ENCODE measurements around the gene NRN1L.

Gene NRN1L

GRCh38 chr16:67917140-67917851 is 32.6 kb downstream of the NRN1L start:
- no peak overlapping the region for H3K4me3 ChIP-seq (ENCODE audit: low read length)
- H3K4me1 ChIP-seq (ENCODE audit: control insufficient read depth, insufficient read depth, low read length): peaks cover 15% of the 10 kb centered on the region
- H3K27ac ChIP-seq (ENCODE audit: low read depth, low read length): peak overlapping the region; percentile 65
- no peaks in the 10 kb centered on the region for H3K27me3 ChIP-seq (ENCODE audit: control insufficient read depth, insufficient read depth, low read length)
- H3K36me3 ChIP-seq (ENCODE audit: control insufficient read depth, insufficient read depth, low read length): peaks cover 4% of the 10 kb centered on the region
- H3K9ac ChIP-seq (ENCODE audit: low read length): no peak overlapping the region

- Histone ChIP-seq H3K27me3 (ENCODE audit: control insufficient read depth, insufficient read depth, low read length) (no peaks in the 10 kb centered on the region), H3K4me3 (ENCODE audit: low read length) (no peak overlapping the region), H3K4me1 (ENCODE audit: control insufficient read depth, insufficient read depth, low read length) (peaks cover 15% of the 10 kb centered on the region), H3K36me3 (ENCODE audit: control insufficient read depth, insufficient read depth, low read length) (peaks cover 4% of the 10 kb centered on the region), H3K9ac (ENCODE audit: low read length) (no peak overlapping the region), H3K27ac (ENCODE audit: low read depth, low read length) (peak overlapping the region; percentile 65)
Observed at GRCh38 chr16:67917852-67918236, 33.2 kb downstream of the NRN1L start.

- Histone ChIP-seq H3K27ac (ENCODE audit: low read depth, low read length) (no peak overlapping the region), H3K9ac (ENCODE audit: low read length) (no peak overlapping the region), H3K4me1 (ENCODE audit: control insufficient read depth, insufficient read depth, low read length) (peaks cover 15% of the 10 kb centered on the region), H3K36me3 (ENCODE audit: control insufficient read depth, insufficient read depth, low read length) (peaks cover 6% of the 10 kb centered on the region), H3K4me3 (ENCODE audit: low read length) (no peak overlapping the region), H3K27me3 (ENCODE audit: control insufficient read depth, insufficient read depth, low read length) (no peaks in the 10 kb centered on the region)
Observed at GRCh38 chr16:67919622-67920221, 35.0 kb downstream of the NRN1L start.

- Histone ChIP-seq H3K27me3 (ENCODE audit: control insufficient read depth, insufficient read depth, low read length) (no peaks in the 10 kb centered on the region), H3K36me3 (ENCODE audit: control insufficient read depth, insufficient read depth, low read length) (peaks cover 6% of the 10 kb centered on the region), H3K27ac (ENCODE audit: low read depth, low read length) (no peak overlapping the region), H3K4me3 (ENCODE audit: low read length) (no peak overlapping the region), H3K4me1 (ENCODE audit: control insufficient read depth, insufficient read depth, low read length) (peaks cover 11% of the 10 kb centered on the region), H3K9ac (ENCODE audit: low read length) (no peak overlapping the region)
Observed at GRCh38 chr16:67922221-67922620, 37.5 kb downstream of the NRN1L start.

- peaks cover 6% of the 10 kb centered on the region for H3K4me1 ChIP-seq (ENCODE audit: control insufficient read depth, insufficient read depth, low read length)
- no peak overlapping the region for H3K27ac ChIP-seq (ENCODE audit: low read depth, low read length)
- H3K27me3 ChIP-seq (ENCODE audit: control insufficient read depth, insufficient read depth, low read length): no peaks in the 10 kb centered on the region
- H3K9ac ChIP-seq (ENCODE audit: low read length): no peak overlapping the region
- peaks cover 6% of the 10 kb centered on the region for H3K36me3 ChIP-seq (ENCODE audit: control insufficient read depth, insufficient read depth, low read length)
- no peak overlapping the region for H3K4me3 ChIP-seq (ENCODE audit: low read length)
Observed at GRCh38 chr16:67922740-67923139, 38.1 kb downstream of the NRN1L start.

- no peak overlapping the region for H3K27ac ChIP-seq (ENCODE audit: low read depth, low read length)
- no peak overlapping the region for H3K4me3 ChIP-seq (ENCODE audit: low read length)
- peaks cover 6% of the 10 kb centered on the region for H3K36me3 ChIP-seq (ENCODE audit: control insufficient read depth, insufficient read depth, low read length)
- H3K4me1 ChIP-seq (ENCODE audit: control insufficient read depth, insufficient read depth, low read length): no peaks in the 10 kb centered on the region
- H3K27me3 ChIP-seq (ENCODE audit: control insufficient read depth, insufficient read depth, low read length): no peaks in the 10 kb centered on the region
- H3K9ac ChIP-seq (ENCODE audit: low read length): no peak overlapping the region
Observed at GRCh38 chr16:67923414-67924116, 38.9 kb downstream of the NRN1L start.

- H3K27ac ChIP-seq (ENCODE audit: low read depth, low read length): no peak overlapping the region
- H3K27me3 ChIP-seq (ENCODE audit: control insufficient read depth, insufficient read depth, low read length): no peaks in the 10 kb centered on the region
- peaks cover 3% of the 10 kb centered on the region for H3K36me3 ChIP-seq (ENCODE audit: control insufficient read depth, insufficient read depth, low read length)
- H3K4me3 ChIP-seq (ENCODE audit: low read length): no peak overlapping the region
- no peak overlapping the region for H3K9ac ChIP-seq (ENCODE audit: low read length)
- no peaks in the 10 kb centered on the region for H3K4me1 ChIP-seq (ENCODE audit: control insufficient read depth, insufficient read depth, low read length)
Observed at GRCh38 chr16:67924140-67924906, 39.6 kb downstream of the NRN1L start.

- Histone ChIP-seq H3K27ac (ENCODE audit: low read depth, low read length) (no peak overlapping the region), H3K4me1 (ENCODE audit: control insufficient read depth, insufficient read depth, low read length) (no peaks in the 10 kb centered on the region), H3K4me3 (ENCODE audit: low read length) (no peak overlapping the region), H3K9ac (ENCODE audit: low read length) (no peak overlapping the region), H3K27me3 (ENCODE audit: control insufficient read depth, insufficient read depth, low read length) (no peaks in the 10 kb centered on the region), H3K36me3 (ENCODE audit: control insufficient read depth, insufficient read depth, low read length) (peaks cover 9% of the 10 kb centered on the region)
Observed at GRCh38 chr16:67926181-67926750, 41.6 kb downstream of the NRN1L start.

GRCh38 chr16:67927131-67927941 is 42.7 kb downstream of the NRN1L start:
- Histone ChIP-seq H3K27ac (ENCODE audit: low read depth, low read length) (no peak overlapping the region), H3K9ac (ENCODE audit: low read length) (no peak overlapping the region), H3K27me3 (ENCODE audit: control insufficient read depth, insufficient read depth, low read length) (no peaks in the 10 kb centered on the region), H3K36me3 (ENCODE audit: control insufficient read depth, insufficient read depth, low read length) (peaks cover 9% of the 10 kb centered on the region), H3K4me3 (ENCODE audit: low read length) (no peak overlapping the region), H3K4me1 (ENCODE audit: control insufficient read depth, insufficient read depth, low read length) (no peaks in the 10 kb centered on the region)

GRCh38 chr16:67928147-67928546 is 43.5 kb downstream of the NRN1L start:
- Histone ChIP-seq H3K9ac (ENCODE audit: low read length) (no peak overlapping the region), H3K27me3 (ENCODE audit: control insufficient read depth, insufficient read depth, low read length) (no peaks in the 10 kb centered on the region), H3K4me3 (ENCODE audit: low read length) (no peak overlapping the region), H3K4me1 (ENCODE audit: control insufficient read depth, insufficient read depth, low read length) (no peaks in the 10 kb centered on the region), H3K27ac (ENCODE audit: low read depth, low read length) (no peak overlapping the region), H3K36me3 (ENCODE audit: control insufficient read depth, insufficient read depth, low read length) (peaks cover 9% of the 10 kb centered on the region)

GRCh38 chr16:67928561-67929364 is 44.1 kb downstream of the NRN1L start:
- Histone ChIP-seq H3K27ac (ENCODE audit: low read depth, low read length) (no peak overlapping the region), H3K36me3 (ENCODE audit: control insufficient read depth, insufficient read depth, low read length) (peaks cover 9% of the 10 kb centered on the region)

More at GRCh38 chr16:67928561-67929364, 44.1 kb downstream of the NRN1L start:
- Histone ChIP-seq H3K4me3 (ENCODE audit: low read length) (no peak overlapping the region), H3K4me1 (ENCODE audit: control insufficient read depth, insufficient read depth, low read length) (no peaks in the 10 kb centered on the region), H3K9ac (ENCODE audit: low read length) (no peak overlapping the region), H3K27me3 (ENCODE audit: control insufficient read depth, insufficient read depth, low read length) (no peaks in the 10 kb centered on the region)
